GM23338 (cell line): Measurements from ENCODE around the gene GPR35. TPM values are rescaled to one million over a fixed set of nuclear protein-coding genes. Genes with fewer than 3 reads are reported as not detected.

Experiments
- ATAC-seq: fragments of 200-7000 bp; cut with Tn5 transposase; 3 replicates; pipeline ENCODE4 v1.9.1; 2020
- DNase-seq: peaks from one replicate; pipeline ENCODE4 v3.0.0-alpha.2; 2015; ENCODE audit warnings: low spot score
- H2AFZ ChIP-seq: fragments of 200-600 bp; sonication (generic); 2 replicates; pipeline ENCODE4 v1.8.0; 2016; ENCODE audit warnings: antibody characterized with exemption, mild to moderate bottlenecking, moderate library complexity
- H3F3A ChIP-seq: fragments of 200-600 bp; sonication (generic); replicated peaks from 2 replicates; pipeline ENCODE4 v1.8.0; 2017; ENCODE audit warnings: antibody characterized with exemption, mixed run types, low read depth
- H3K27ac ChIP-seq: fragments of 200-600 bp; sonication (generic); 2 replicates; pipeline ENCODE4 v1.6.1; 2016; ENCODE audit warnings: low read depth
- H3K27me3 ChIP-seq: fragments of 200-600 bp; sonication (generic); 2 replicates; pipeline ENCODE4 v1.8.0; 2016; ENCODE audit warnings: mild to moderate bottlenecking, mixed run types, moderate library complexity; ENCODE audit not compliant: insufficient read depth
- H3K36me3 ChIP-seq: fragments of 200-600 bp; sonication (generic); 2 replicates; pipeline ENCODE4 v1.8.0; 2016; ENCODE audit warnings: mild to moderate bottlenecking; ENCODE audit not compliant: insufficient read depth
- H3K4me1 ChIP-seq: fragments of 200-600 bp; sonication (generic); 2 replicates; pipeline ENCODE4 v1.8.0; 2016; ENCODE audit warnings: mild to moderate bottlenecking, moderate library complexity; ENCODE audit not compliant: insufficient read depth
- H3K4me2 ChIP-seq: fragments of 200-600 bp; sonication (generic); 2 replicates; pipeline ENCODE4 v1.7.1; 2017; ENCODE audit warnings: mixed run types
- H3K4me3 ChIP-seq: fragments of 200-600 bp; sonication (generic); 2 replicates; pipeline ENCODE4 v1.6.1; 2016; ENCODE audit warnings: mixed run types
- H3K79me2 ChIP-seq: fragments of 200-600 bp; sonication (generic); replicated peaks from 2 replicates; pipeline ENCODE4 v1.8.0; 2017; ENCODE audit warnings: mild to moderate bottlenecking; ENCODE audit not compliant: insufficient read depth
- H3K9me2 ChIP-seq: fragments of 200-600 bp; sonication (generic); 2 replicates; pipeline ENCODE4 v1.8.0; 2017; ENCODE audit not compliant: insufficient read depth
- H4K20me1 ChIP-seq: fragments of 200-600 bp; sonication (generic); replicated peaks from 2 replicates; pipeline ENCODE4 v1.8.0; 2017; ENCODE audit warnings: mild to moderate bottlenecking; ENCODE audit not compliant: insufficient read depth
- H3K27ac Mint-ChIP-seq: 2 replicates; pipeline ENCODE4 v1.8.0; 2020; ENCODE audit warnings: inconsistent platforms, mild to moderate bottlenecking, moderate library complexity, mixed read lengths
- H3K27me3 Mint-ChIP-seq: 3 replicates; pipeline ENCODE4 v1.8.0; 2022; ENCODE audit warnings: low read depth, mild to moderate bottlenecking, moderate library complexity, mixed read lengths, inconsistent platforms; ENCODE audit not compliant: insufficient read depth, poor library complexity
- H3K36me3 Mint-ChIP-seq: 3 replicates; pipeline ENCODE4 v1.8.0; 2021; ENCODE audit warnings: low read depth, mild to moderate bottlenecking, inconsistent platforms, moderate library complexity, mixed read lengths
- H3K4me1 Mint-ChIP-seq: 3 replicates; pipeline ENCODE4 v1.8.0; 2020; ENCODE audit warnings: mild to moderate bottlenecking, inconsistent platforms, mixed read lengths
- H3K4me3 Mint-ChIP-seq: 3 replicates; pipeline ENCODE4 v1.8.0; 2021; ENCODE audit warnings: moderate library complexity, mild to moderate bottlenecking, inconsistent platforms, mixed read lengths
- H3K9me3 Mint-ChIP-seq: 3 replicates; pipeline ENCODE4 v1.8.0; 2020; ENCODE audit warnings: moderate library complexity, mild to moderate bottlenecking, inconsistent platforms, mixed read lengths
- CREB1 ChIP-seq: fragments of 250-450 bp; sonication (Bioruptor Pico); IDR thresholded peaks from 2 replicates; pipeline ENCODE4 v1.5.0; 2020; ENCODE audit warnings: low read depth, mild to moderate bottlenecking, moderate library complexity
- EZH2 ChIP-seq: fragments of 200-600 bp; sonication (generic); IDR thresholded peaks from one replicate; pipeline ENCODE4 v1.8.0; 2017; ENCODE audit warnings: antibody characterized with exemption, mild to moderate bottlenecking, low read depth; ENCODE audit not compliant: unreplicated experiment
- EZH2phosphoT487 ChIP-seq: fragments of 200-600 bp; sonication (generic); IDR thresholded peaks from one replicate; pipeline ENCODE4 v1.8.1; 2018; ENCODE audit warnings: antibody characterized with exemption; ENCODE audit not compliant: unreplicated experiment
- JUNB ChIP-seq: IDR thresholded peaks from one replicate; pipeline ENCODE4 v1.6.1; 2016; ENCODE audit warnings: antibody characterized with exemption; ENCODE audit not compliant: unreplicated experiment
- NANOG ChIP-seq: IDR thresholded peaks from 2 replicates; pipeline ENCODE4 v1.6.1; 2016; ENCODE audit warnings: antibody characterized with exemption, borderline replicate concordance
- POLR2AphosphoS5 ChIP-seq: IDR thresholded peaks from 2 replicates; pipeline ENCODE4 v1.6.1; 2016; ENCODE audit warnings: antibody characterized with exemption, low read depth
- STAT1 ChIP-seq: IDR thresholded peaks from one replicate; pipeline ENCODE4 v1.6.1; 2016; ENCODE audit warnings: antibody characterized with exemption; ENCODE audit not compliant: unreplicated experiment
- ZNF114 ChIP-seq: fragments of 250-450 bp; sonication (Bioruptor Pico); IDR thresholded peaks from 2 replicates; pipeline ENCODE4 v1.5.0; 2020; ENCODE audit warnings: mild to moderate bottlenecking, moderate library complexity
- ZNF331 ChIP-seq: fragments of 250-450 bp; sonication (Bioruptor Pico); IDR thresholded peaks from 2 replicates; pipeline ENCODE4 v1.5.0; 2020; ENCODE audit warnings: low read depth, mild to moderate bottlenecking, moderate library complexity
- polyA plus RNA-seq: library from polyadenylated mRNA; unstranded; fragments of >200 nt; fragmentation: Nextera tagmentation; extraction: Ambion mirVana; gene quantifications from 2 replicates; pipeline ENCODE4 v1.2.1, GENCODE V29; 2016
- total RNA-seq: library from RNA; depleted of rRNA; stranded (reverse); fragments of >200 nt; shearing (Covaris generic); gene quantifications from 2 replicates; pipeline ENCODE4 v1.2.3, GENCODE V29; 2014
- TF ChIP-seq, protein P1 (sequence below): IDR thresholded peaks from one replicate; pipeline ENCODE4 v1.6.1; 2018; ENCODE audit warnings: antibody characterized with exemption; ENCODE audit not compliant: unreplicated experiment
- TF ChIP-seq, protein P2 (sequence below): IDR thresholded peaks from 2 replicates; pipeline ENCODE4 v1.6.1; 2016; ENCODE audit warnings: antibody characterized with exemption
- TF ChIP-seq, protein P3 (sequence below), 2 experiments: fragments of 200-600 bp in 1 of 2; sonication (generic) in 1 of 2; conservative IDR thresholded peaks; 2 replicates each; pipeline versions ENCODE4 v1.5.1 to v1.6.1; 2016 to 2017; ENCODE audit warnings: antibody characterized with exemption in 2 of 2, low read depth in 2 of 2, mild to moderate bottlenecking in 2 of 2, moderate library complexity in 1 of 2

GPR35 gene
- total and polyA plus RNA-seq, 2 experiments from 2014 or later, result not detected

DNA sequence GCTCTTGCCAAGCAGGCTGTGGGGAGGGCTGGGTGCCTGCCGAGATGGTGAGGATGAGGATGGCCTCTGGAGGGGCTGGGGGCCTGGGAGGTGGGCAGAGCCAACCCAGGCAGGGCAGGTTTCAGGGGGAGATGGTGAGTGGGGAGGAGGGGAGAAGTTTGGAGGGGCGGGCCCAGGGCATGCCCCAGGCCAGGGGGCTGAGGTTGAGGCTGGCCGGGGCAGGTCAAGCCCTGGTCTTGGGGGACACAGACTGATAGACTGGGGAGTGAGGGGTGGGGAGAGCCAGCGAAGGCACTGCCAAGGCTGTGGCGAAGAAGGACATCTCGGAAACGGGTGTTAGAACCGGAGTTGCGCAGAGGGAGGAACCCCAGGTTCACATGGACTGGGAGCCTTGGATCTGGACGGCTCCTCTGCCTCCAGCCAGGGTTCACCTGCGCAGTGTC, 26.1 kb upstream of the GPR35 start (continued):
- TF ChIP-seq, protein P1, sequence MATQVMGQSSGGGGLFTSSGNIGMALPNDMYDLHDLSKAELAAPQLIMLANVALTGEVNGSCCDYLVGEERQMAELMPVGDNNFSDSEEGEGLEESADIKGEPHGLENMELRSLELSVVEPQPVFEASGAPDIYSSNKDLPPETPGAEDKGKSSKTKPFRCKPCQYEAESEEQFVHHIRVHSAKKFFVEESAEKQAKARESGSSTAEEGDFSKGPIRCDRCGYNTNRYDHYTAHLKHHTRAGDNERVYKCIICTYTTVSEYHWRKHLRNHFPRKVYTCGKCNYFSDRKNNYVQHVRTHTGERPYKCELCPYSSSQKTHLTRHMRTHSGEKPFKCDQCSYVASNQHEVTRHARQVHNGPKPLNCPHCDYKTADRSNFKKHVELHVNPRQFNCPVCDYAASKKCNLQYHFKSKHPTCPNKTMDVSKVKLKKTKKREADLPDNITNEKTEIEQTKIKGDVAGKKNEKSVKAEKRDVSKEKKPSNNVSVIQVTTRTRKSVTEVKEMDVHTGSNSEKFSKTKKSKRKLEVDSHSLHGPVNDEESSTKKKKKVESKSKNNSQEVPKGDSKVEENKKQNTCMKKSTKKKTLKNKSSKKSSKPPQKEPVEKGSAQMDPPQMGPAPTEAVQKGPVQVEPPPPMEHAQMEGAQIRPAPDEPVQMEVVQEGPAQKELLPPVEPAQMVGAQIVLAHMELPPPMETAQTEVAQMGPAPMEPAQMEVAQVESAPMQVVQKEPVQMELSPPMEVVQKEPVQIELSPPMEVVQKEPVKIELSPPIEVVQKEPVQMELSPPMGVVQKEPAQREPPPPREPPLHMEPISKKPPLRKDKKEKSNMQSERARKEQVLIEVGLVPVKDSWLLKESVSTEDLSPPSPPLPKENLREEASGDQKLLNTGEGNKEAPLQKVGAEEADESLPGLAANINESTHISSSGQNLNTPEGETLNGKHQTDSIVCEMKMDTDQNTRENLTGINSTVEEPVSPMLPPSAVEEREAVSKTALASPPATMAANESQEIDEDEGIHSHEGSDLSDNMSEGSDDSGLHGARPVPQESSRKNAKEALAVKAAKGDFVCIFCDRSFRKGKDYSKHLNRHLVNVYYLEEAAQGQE, result no peak
- TF ChIP-seq ZNF331 (CRISPR knock-in tag) (no peak), JUNB (no peak), NANOG (no peak), CREB1 (no peak), POLR2AphosphoS5 (no peak), STAT1 (no peak), ZNF114 (CRISPR knock-in tag) (no peak), EZH2phosphoT487 (no peak)

DNA sequence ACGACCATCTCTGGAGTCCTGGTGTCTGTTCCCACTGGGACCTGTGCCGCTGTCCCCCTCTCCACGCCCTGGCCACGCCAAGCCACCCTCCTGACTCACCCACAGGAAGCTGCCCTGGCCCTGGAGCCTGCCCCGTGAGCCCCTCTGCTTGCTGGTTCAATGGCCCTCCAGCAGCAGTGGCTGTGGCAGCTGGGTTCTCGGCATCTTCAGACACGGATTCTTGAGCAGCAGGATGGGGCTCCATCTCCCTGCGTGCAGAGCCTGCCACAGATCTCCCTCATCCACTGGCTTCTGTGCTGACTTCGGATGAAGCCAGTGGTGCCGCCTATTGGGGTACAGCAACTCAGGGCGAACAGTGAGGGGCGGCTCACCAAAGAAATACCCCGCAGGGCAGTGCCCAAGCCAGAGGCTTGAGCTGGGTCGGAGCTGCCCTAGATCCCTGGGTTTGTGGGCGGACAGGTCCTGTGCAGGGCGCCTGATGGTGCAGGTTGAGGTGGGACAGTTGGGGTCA, 24.8 kb upstream of the GPR35 start:
- H3K4me3 ChIP-seq, result no peak overlapping the region
- H2AFZ ChIP-seq, result no peak overlapping the region
- H3K27me3 ChIP-seq, result no peaks in the 10 kb centered on the region
- Mint-ChIP-seq H3K27me3 (peaks cover 3% of the 10 kb centered on the region), H3K4me1 (no peaks in the 10 kb centered on the region), H3K27ac (no peak overlapping the region), H3K9me3 (no peaks in the 10 kb centered on the region), H3K36me3 (peaks cover 2% of the 10 kb centered on the region; the same call in 1 of the 3 replicates), H3K4me3 (no peak overlapping the region)
- TF ChIP-seq EZH2phosphoT487, result no peak
- no peak for TF ChIP-seq ZNF114 (CRISPR knock-in tag)
- no peak for TF ChIP-seq EZH2
- no peak for TF ChIP-seq STAT1
- TF ChIP-seq, protein P1, result no peak
- no peak for TF ChIP-seq POLR2AphosphoS5
- no peak for TF ChIP-seq JUNB
- TF ChIP-seq ZNF331 (CRISPR knock-in tag), result no peak
- TF ChIP-seq, protein P2, sequence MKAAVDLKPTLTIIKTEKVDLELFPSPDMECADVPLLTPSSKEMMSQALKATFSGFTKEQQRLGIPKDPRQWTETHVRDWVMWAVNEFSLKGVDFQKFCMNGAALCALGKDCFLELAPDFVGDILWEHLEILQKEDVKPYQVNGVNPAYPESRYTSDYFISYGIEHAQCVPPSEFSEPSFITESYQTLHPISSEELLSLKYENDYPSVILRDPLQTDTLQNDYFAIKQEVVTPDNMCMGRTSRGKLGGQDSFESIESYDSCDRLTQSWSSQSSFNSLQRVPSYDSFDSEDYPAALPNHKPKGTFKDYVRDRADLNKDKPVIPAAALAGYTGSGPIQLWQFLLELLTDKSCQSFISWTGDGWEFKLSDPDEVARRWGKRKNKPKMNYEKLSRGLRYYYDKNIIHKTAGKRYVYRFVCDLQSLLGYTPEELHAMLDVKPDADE, result no peak
- TF ChIP-seq CREB1, result no peak
- TF ChIP-seq, protein P3, sequence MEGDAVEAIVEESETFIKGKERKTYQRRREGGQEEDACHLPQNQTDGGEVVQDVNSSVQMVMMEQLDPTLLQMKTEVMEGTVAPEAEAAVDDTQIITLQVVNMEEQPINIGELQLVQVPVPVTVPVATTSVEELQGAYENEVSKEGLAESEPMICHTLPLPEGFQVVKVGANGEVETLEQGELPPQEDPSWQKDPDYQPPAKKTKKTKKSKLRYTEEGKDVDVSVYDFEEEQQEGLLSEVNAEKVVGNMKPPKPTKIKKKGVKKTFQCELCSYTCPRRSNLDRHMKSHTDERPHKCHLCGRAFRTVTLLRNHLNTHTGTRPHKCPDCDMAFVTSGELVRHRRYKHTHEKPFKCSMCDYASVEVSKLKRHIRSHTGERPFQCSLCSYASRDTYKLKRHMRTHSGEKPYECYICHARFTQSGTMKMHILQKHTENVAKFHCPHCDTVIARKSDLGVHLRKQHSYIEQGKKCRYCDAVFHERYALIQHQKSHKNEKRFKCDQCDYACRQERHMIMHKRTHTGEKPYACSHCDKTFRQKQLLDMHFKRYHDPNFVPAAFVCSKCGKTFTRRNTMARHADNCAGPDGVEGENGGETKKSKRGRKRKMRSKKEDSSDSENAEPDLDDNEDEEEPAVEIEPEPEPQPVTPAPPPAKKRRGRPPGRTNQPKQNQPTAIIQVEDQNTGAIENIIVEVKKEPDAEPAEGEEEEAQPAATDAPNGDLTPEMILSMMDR (conservative IDR thresholded peaks at IDR 0.05; ENCODE audit: low read depth in 2 of 2), result no peak
- no peak for TF ChIP-seq NANOG
- DNase-seq (no peak), ATAC-seq (no peak)
- no peaks in the 10 kb centered on the region for H3K9me2 ChIP-seq
- H3K27ac ChIP-seq, result no peak overlapping the region
- no peaks in the 10 kb centered on the region for H3K36me3 ChIP-seq
- H3K4me2 ChIP-seq, result no peak overlapping the region
- H3F3A ChIP-seq, result no peaks in the 10 kb centered on the region
- H3K4me1 ChIP-seq, result no peaks in the 10 kb centered on the region
- H3K79me2 ChIP-seq, result no peaks in the 10 kb centered on the region
- H4K20me1 ChIP-seq, result no peaks in the 10 kb centered on the region; the same call in none of the 2 replicates
